Measurements from ENCODE around the gene ATP4A.
A peak's percentile ranks its signal among the peaks of the same experiment; 100 is the strongest.

Gene ATP4A

GRCh38 chr19:35549174-35549788, 14.2 kb downstream of the ATP4A start:
- Histone ChIP-seq H3K9ac (ENCODE audit: insufficient read length) (no peak overlapping the region), H3K36me3 (ENCODE audit: insufficient read depth, low read length) (no peaks in the 10 kb centered on the region; the same call in 1 of the 2 replicates), H3K4me3 (no peak overlapping the region), H3K9me3 (ENCODE audit: low read depth, low read length) (no peaks in the 10 kb centered on the region), H3K27ac (no peak overlapping the region)
- TF ChIP-seq FOXP2 (optimal IDR thresholded peaks at IDR 0.05; ENCODE audit: control extremely low read depth, extremely low read length, insufficient read depth) (no peak), POLR2AphosphoS5 (IDR thresholded peaks at IDR 0.05; ENCODE audit: borderline replicate concordance, low read depth, low read length) (no peak), EZH2 (IDR thresholded peaks at IDR 0.05) (no peak)
- peak; percentile 8 for DNase-seq (ENCODE audit: low read depth, low spot score)

GRCh38 chr19:35546532-35546931, 16.9 kb downstream of the ATP4A start:
- no peaks in the 10 kb centered on the region; the same call in 1 of the 2 replicates for H3K36me3 ChIP-seq (ENCODE audit: insufficient read depth, low read length)
- DNase-seq (ENCODE audit: low read depth, low spot score): no peak
- no peaks in the 10 kb centered on the region for H3K9me3 ChIP-seq (ENCODE audit: low read depth, low read length)
- peak overlapping the region; percentile 96 for H3K9ac ChIP-seq (ENCODE audit: insufficient read length)
- peak overlapping the region; percentile 98 for H3K4me3 ChIP-seq
- no peak overlapping the region for H3K27ac ChIP-seq
- TF ChIP-seq EZH2 (IDR thresholded peaks at IDR 0.05) (no peak), FOXP2 (optimal IDR thresholded peaks at IDR 0.05; ENCODE audit: control extremely low read depth, extremely low read length, insufficient read depth) (no peak)

GRCh38 chr19:35545855-35546381, 17.5 kb downstream of the ATP4A start:
- TF ChIP-seq FOXP2 (optimal IDR thresholded peaks at IDR 0.05; ENCODE audit: control extremely low read depth, extremely low read length, insufficient read depth) (no peak), POLR2AphosphoS5 (IDR thresholded peaks at IDR 0.05; ENCODE audit: borderline replicate concordance, low read depth, low read length) (no peak), EZH2 (IDR thresholded peaks at IDR 0.05) (no peak)
- H3K4me3 ChIP-seq: peak overlapping the region; percentile 98
- H3K9ac ChIP-seq (ENCODE audit: insufficient read length): peak overlapping the region; percentile 96
- no peaks in the 10 kb centered on the region; the same call in 1 of the 2 replicates for H3K36me3 ChIP-seq (ENCODE audit: insufficient read depth, low read length)
- H3K27ac ChIP-seq: no peak overlapping the region
- DNase-seq (ENCODE audit: low read depth, low spot score): no peak
- no peaks in the 10 kb centered on the region for H3K9me3 ChIP-seq (ENCODE audit: low read depth, low read length)

- no peaks in the 10 kb centered on the region; the same call in 1 of the 2 replicates for H3K36me3 ChIP-seq (ENCODE audit: insufficient read depth, low read length)
- peak; percentile 24 for TF ChIP-seq FOXP2 (optimal IDR thresholded peaks at IDR 0.05; ENCODE audit: control extremely low read depth, extremely low read length, insufficient read depth)
- no peak for TF ChIP-seq EZH2 (IDR thresholded peaks at IDR 0.05)
- TF ChIP-seq POLR2AphosphoS5 (IDR thresholded peaks at IDR 0.05; ENCODE audit: borderline replicate concordance, low read depth, low read length): peak; percentile 77
- H3K4me3 ChIP-seq: peak within 1 kb of the TSS; percentile 98
- H3K9me3 ChIP-seq (ENCODE audit: low read depth, low read length): no peaks in the 10 kb centered on the region
- H3K9ac ChIP-seq (ENCODE audit: insufficient read length): peak within 1 kb of the TSS; percentile 96
- H3K27ac ChIP-seq: no peak within 1 kb of the TSS
- DNase-seq (ENCODE audit: low read depth, low spot score): no peak
Measured at GRCh38 chr19:35545001-35545854, 18.2 kb downstream of the ATP4A start, which contains the start of gene TMEM147. TSS of gene TMEM147 (plus strand) at chr19:35545626. CDS start at chr19:35545740, 114 bp downstream.

GRCh38 chr19:35544110-35544802, 19.2 kb downstream of the ATP4A start:
- H3K9me3 ChIP-seq (ENCODE audit: low read depth, low read length): no peaks in the 10 kb centered on the region
- no peak overlapping the region for H3K27ac ChIP-seq
- H3K4me3 ChIP-seq: peak overlapping the region; percentile 98
- H3K36me3 ChIP-seq (ENCODE audit: insufficient read depth, low read length): no peaks in the 10 kb centered on the region; the same call in 1 of the 2 replicates
- peak overlapping the region; percentile 96 for H3K9ac ChIP-seq (ENCODE audit: insufficient read length)
- no peak for TF ChIP-seq POLR2AphosphoS5 (IDR thresholded peaks at IDR 0.05; ENCODE audit: borderline replicate concordance, low read depth, low read length)
- TF ChIP-seq FOXP2 (optimal IDR thresholded peaks at IDR 0.05; ENCODE audit: control extremely low read depth, extremely low read length, insufficient read depth): no peak
- TF ChIP-seq EZH2 (IDR thresholded peaks at IDR 0.05): no peak
- DNase-seq (ENCODE audit: low read depth, low spot score): no peak

GRCh38 chr19:35543280-35544109, 20.0 kb downstream of the ATP4A start:
- no peak overlapping the region for H3K27ac ChIP-seq
- H3K9ac ChIP-seq (ENCODE audit: insufficient read length): no peak overlapping the region
- H3K36me3 ChIP-seq (ENCODE audit: insufficient read depth, low read length): no peaks in the 10 kb centered on the region; the same call in 1 of the 2 replicates

GRCh38 chr19:35542209-35542608, 21.2 kb downstream of the ATP4A start:
- Histone ChIP-seq H3K36me3 (ENCODE audit: insufficient read depth, low read length) (no peaks in the 10 kb centered on the region; the same call in 1 of the 2 replicates), H3K9ac (ENCODE audit: insufficient read length) (no peak overlapping the region), H3K27ac (no peak overlapping the region), H3K4me3 (no peak overlapping the region), H3K9me3 (ENCODE audit: low read depth, low read length) (no peaks in the 10 kb centered on the region)
- DNase-seq (ENCODE audit: low read depth, low spot score): no peak
- TF ChIP-seq POLR2AphosphoS5 (IDR thresholded peaks at IDR 0.05; ENCODE audit: borderline replicate concordance, low read depth, low read length) (no peak), EZH2 (IDR thresholded peaks at IDR 0.05) (no peak), FOXP2 (optimal IDR thresholded peaks at IDR 0.05; ENCODE audit: control extremely low read depth, extremely low read length, insufficient read depth) (no peak)

More at GRCh38 chr19:35543280-35544109, 20.0 kb downstream of the ATP4A start:
- DNase-seq (ENCODE audit: low read depth, low spot score): no peak
- no peaks in the 10 kb centered on the region for H3K9me3 ChIP-seq (ENCODE audit: low read depth, low read length)
- no peak for TF ChIP-seq EZH2 (IDR thresholded peaks at IDR 0.05)
- TF ChIP-seq POLR2AphosphoS5 (IDR thresholded peaks at IDR 0.05; ENCODE audit: borderline replicate concordance, low read depth, low read length): no peak
- TF ChIP-seq FOXP2 (optimal IDR thresholded peaks at IDR 0.05; ENCODE audit: control extremely low read depth, extremely low read length, insufficient read depth): no peak
- no peak overlapping the region for H3K4me3 ChIP-seq

Measured in SK-N-MC (cell line).